MCF 10A (cell line): ENCODE measurements around the gene HECTD1. TPM values are rescaled to one million over a fixed set of nuclear protein-coding genes. Genes with fewer than 3 reads are reported as not detected.
"Not testable (repeated sequence)": the region's sequence is repeated elsewhere in the genome, so short reads cannot be mapped to it uniquely, and the experiment has no call there.

Source experiments
- BruUV-seq: library from RNA; stranded (reverse); fragments of 400-500 nt; replicated peaks from 2 replicates; lab custom pipeline; 2021; lab: Mats Ljungman, UMichigan
- CTCF ChIA-PET: fragments of 300-600 bp; sonication (Branson Sonifier 250); formaldehyde crosslinking; extraction: SDS; loops from one replicate; lab custom pipeline; 2021; ENCODE audit warnings: antibody characterized with exemption, inconsistent platforms; lab: Yijun Ruan, JAX
- POLR2A ChIA-PET: fragments of 300-600, 350-650 bp; sonication (Branson Sonifier 250); formaldehyde crosslinking; extraction: SDS; loops from one replicate; lab custom pipeline; 2020; ENCODE audit warnings: antibody characterized with exemption, inconsistent platforms; lab: Yijun Ruan, JAX
- DNase-seq: peaks from one replicate; pipeline ENCODE4 v3.0.0-alpha.2; 2018; ENCODE audit not compliant: unreplicated experiment
- H3K27ac Mint-ChIP-seq: one replicate; pipeline ENCODE4 v1.8.0; 2022; ENCODE audit warnings: mild to moderate bottlenecking, low read depth, mixed read lengths; ENCODE audit not compliant: unreplicated experiment
- H3K27me3 Mint-ChIP-seq: one replicate; pipeline ENCODE4 v1.8.0; 2022; ENCODE audit warnings: mixed read lengths; ENCODE audit not compliant: insufficient read depth, unreplicated experiment
- H3K36me3 Mint-ChIP-seq: one replicate; pipeline ENCODE4 v1.8.0; 2022; ENCODE audit warnings: mild to moderate bottlenecking, moderate library complexity, mixed read lengths; ENCODE audit not compliant: insufficient read depth, unreplicated experiment
- H3K4me1 Mint-ChIP-seq: one replicate; pipeline ENCODE4 v1.8.0; 2022; ENCODE audit warnings: mixed read lengths; ENCODE audit not compliant: insufficient read depth, unreplicated experiment
- H3K4me3 Mint-ChIP-seq: one replicate; pipeline ENCODE4 v1.8.0; 2022; ENCODE audit warnings: mild to moderate bottlenecking, moderate library complexity, mixed read lengths; ENCODE audit not compliant: unreplicated experiment
- H3K9me3 Mint-ChIP-seq: one replicate; pipeline ENCODE4 v1.8.0; 2022; ENCODE audit warnings: mixed read lengths; ENCODE audit not compliant: unreplicated experiment
- intact Hi-C: fragments of 100-400 bp; cut with micrococcal nuclease; formaldehyde crosslinking; loops from 2 replicates; pipeline ENCODE4 v1.14.1; 2022
- total RNA-seq: library from RNA; stranded (reverse); gene quantifications from 2 replicates; pipeline ENCODE4 v1.2.3, GENCODE V29; 2022
- TF ChIP-seq, protein P1 (sequence below): fragments of 200-600 bp; IDR thresholded peaks from one replicate; pipeline ENCODE4 v1.8.0; 2022; ENCODE audit warnings: antibody characterized with exemption, mild to moderate bottlenecking; ENCODE audit not compliant: unreplicated experiment

The HECTD1 gene
- total RNA-seq, 1 experiment from 2014 or later = 122 TPM

- Mint-ChIP-seq H3K27ac (peak overlapping the region; percentile 7), H3K27me3 (no peaks in the 10 kb centered on the region)
- TF ChIP-seq, protein P1, sequence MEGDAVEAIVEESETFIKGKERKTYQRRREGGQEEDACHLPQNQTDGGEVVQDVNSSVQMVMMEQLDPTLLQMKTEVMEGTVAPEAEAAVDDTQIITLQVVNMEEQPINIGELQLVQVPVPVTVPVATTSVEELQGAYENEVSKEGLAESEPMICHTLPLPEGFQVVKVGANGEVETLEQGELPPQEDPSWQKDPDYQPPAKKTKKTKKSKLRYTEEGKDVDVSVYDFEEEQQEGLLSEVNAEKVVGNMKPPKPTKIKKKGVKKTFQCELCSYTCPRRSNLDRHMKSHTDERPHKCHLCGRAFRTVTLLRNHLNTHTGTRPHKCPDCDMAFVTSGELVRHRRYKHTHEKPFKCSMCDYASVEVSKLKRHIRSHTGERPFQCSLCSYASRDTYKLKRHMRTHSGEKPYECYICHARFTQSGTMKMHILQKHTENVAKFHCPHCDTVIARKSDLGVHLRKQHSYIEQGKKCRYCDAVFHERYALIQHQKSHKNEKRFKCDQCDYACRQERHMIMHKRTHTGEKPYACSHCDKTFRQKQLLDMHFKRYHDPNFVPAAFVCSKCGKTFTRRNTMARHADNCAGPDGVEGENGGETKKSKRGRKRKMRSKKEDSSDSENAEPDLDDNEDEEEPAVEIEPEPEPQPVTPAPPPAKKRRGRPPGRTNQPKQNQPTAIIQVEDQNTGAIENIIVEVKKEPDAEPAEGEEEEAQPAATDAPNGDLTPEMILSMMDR = no peak
Measured at GRCh38 chr14:31244626-31245025, 37.0 kb upstream of the HECTD1 start.

GRCh38 chr14:31243860-31244259 is 36.3 kb upstream of the HECTD1 start:
- Mint-ChIP-seq H3K27ac (peak overlapping the region; percentile 7), H3K36me3 (no peaks in the 10 kb centered on the region), H3K9me3 (no peaks in the 10 kb centered on the region), H3K27me3 (no peaks in the 10 kb centered on the region), H3K4me3 (peak overlapping the region; percentile 5), H3K4me1 (peaks cover 20% of the 10 kb centered on the region)
- intact Hi-C loops = no loop called here
- TF ChIP-seq, protein P1 = no peak
- peak; percentile 93 for DNase-seq
- no TSS peak for BruUV-seq
- ChIA-PET POLR2A (interaction anchor here (1.0 to 3.6 kb wide), 4 partner anchors 9 to 37 kb away, joined by 3 to 23 read pairs (median 12); partner anchors contain the start of gene HECTD1), CTCF (interaction anchor here (0.6 kb wide), 1 partner anchor 81 kb away, joined by 3 read pairs; no protein-coding TSS in a partner anchor)

More at GRCh38 chr14:31244626-31245025, 37.0 kb upstream of the HECTD1 start:
- POLR2A ChIA-PET = interaction anchor here (1.2 to 3.6 kb wide), 3 partner anchors 15 to 37 kb away, joined by 5 to 23 read pairs (median 20); partner anchors contain the start of gene HECTD1
- DNase-seq = no peak
- no peaks in the 10 kb centered on the region for H3K36me3 Mint-ChIP-seq
- peaks cover 20% of the 10 kb centered on the region for H3K4me1 Mint-ChIP-seq
- intact Hi-C loops = no loop called here
- no peak overlapping the region for H3K4me3 Mint-ChIP-seq
- CTCF ChIA-PET = interaction anchor here (0.7 to 1.3 kb wide), 2 partner anchors 10 to 36 kb away, joined by 3 read pairs; no protein-coding TSS in a partner anchor
- TSS peak; percentile 95 for BruUV-seq
- no peaks in the 10 kb centered on the region for H3K9me3 Mint-ChIP-seq

DNA sequence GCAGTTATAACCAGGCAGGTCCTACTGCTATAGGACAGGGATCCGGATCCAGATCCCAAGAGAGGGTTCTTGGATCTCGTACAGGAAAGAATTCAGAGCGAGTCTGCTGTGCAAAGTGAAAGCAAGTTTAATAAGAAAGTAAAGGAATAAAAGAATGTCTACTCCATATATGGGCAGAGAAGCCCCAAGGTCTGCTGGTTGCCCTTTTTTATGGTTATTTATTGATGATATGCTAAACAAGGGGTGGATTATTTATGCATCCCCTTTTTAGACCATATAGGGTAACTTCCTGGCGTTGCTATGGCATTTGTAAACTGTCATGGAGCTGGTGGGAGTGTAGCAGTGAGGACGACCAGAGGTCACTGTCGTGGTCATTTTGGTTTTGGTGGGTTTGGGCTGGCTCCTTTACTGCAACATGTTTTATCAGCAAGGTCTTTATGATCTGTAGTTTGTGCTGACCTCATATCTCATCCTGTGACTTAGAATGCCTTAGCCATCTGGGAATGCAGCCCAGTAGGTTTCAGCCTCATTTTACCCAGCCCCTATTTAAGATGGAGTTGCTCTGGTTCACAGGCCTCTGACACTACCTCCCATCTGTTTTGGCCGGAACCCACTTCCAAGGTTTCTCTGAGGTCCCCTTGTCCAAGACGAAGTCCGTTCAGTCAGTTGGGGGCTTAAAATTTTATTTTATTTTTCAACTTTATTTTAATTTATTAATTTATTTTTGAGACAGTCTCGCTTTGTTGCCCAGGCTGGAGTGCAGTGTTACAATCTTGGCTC is 34.8 kb upstream of the HECTD1 start:
- H3K4me3 Mint-ChIP-seq, intact Hi-C loops, H3K9me3 Mint-ChIP-seq, BruUV-seq, DNase-seq, H3K36me3 Mint-ChIP-seq, H3K27me3 Mint-ChIP-seq: not testable (repeated sequence)
- POLR2A ChIA-PET = interaction anchor here (1.0 to 3.6 kb wide), 6 partner anchors 8 to 36 kb away, joined by 3 to 23 read pairs (median 4); partner anchors contain the start of gene HECTD1
- Mint-ChIP-seq H3K27ac (peak overlapping the region; percentile 55), H3K4me1 (peaks cover 20% of the 10 kb centered on the region)
- CTCF ChIA-PET = interaction anchor here (0.9 kb wide), 1 partner anchor 13 kb away, joined by 3 read pairs; no protein-coding TSS in a partner anchor

DNA sequence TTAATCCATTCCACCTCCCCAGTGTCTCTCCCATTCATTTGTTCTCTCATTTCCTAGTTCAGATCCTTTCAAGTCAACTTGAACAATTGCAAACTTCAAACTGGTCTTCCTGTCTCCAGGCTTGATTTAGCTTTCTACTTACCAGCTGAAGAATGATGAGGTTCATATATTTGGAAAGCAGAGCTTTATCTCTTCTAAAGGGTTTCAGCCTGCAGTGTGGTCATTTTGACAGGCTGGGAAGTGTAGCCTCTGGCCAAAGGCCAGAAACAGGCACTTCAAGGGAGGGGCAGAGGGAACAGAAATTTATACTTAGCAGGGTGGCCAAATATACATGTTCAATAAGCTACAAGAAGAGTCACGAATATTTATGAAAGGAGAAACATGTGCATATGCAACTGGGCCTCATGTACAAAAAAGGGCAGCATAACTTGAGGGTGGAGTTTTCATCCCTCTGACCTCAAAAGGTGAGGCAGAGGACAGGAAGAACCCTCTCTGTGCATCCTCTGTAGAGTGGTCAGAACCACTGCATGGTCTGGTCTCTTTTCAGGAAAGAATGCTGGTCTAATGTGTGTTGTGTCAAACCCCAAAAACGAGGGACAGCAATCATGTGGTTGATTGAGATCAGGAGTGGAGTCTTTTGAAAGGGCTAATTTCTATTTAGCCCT is 34.0 kb upstream of the HECTD1 start:
- BruUV-seq = no TSS peak
- Mint-ChIP-seq H3K4me3 (no peak overlapping the region), H3K9me3 (no peaks in the 10 kb centered on the region), H3K27me3 (no peaks in the 10 kb centered on the region), H3K27ac (peak overlapping the region; percentile 55), H3K4me1 (peaks cover 25% of the 10 kb centered on the region), H3K36me3 (no peaks in the 10 kb centered on the region)
- TF ChIP-seq, protein P1 = no peak
- POLR2A ChIA-PET = interaction anchor here (1.0 to 1.7 kb wide), 4 partner anchors 10 to 178 kb away, joined by 3 to 9 read pairs (median 4); partner anchors contain the start of gene HEATR5A
- intact Hi-C loops = no loop called here
- CTCF ChIA-PET = interaction anchor here (0.6 kb wide), 2 partner anchors 11 to 957 kb away, joined by 3 to 6 read pairs; no protein-coding TSS in a partner anchor
- no peak for DNase-seq
